GM23248 (cell line): ENCODE data around the gene CFAP100.

ENCODE experiments used
- EZH2 ChIP-seq: fragments of 200-600 bp; sonication (generic); IDR thresholded peaks from 2 replicates; pipeline ENCODE4 v1.6.1; 2018; ENCODE audit warnings: antibody characterized with exemption, mild to moderate bottlenecking; ENCODE audit not compliant: insufficient read depth, poor library complexity, severe bottlenecking
- EZH2phosphoT487 ChIP-seq: fragments of 200-600 bp; sonication (generic); IDR thresholded peaks from 2 replicates; pipeline ENCODE4 v1.6.1; 2018; ENCODE audit warnings: antibody characterized with exemption, moderate library complexity, mild to moderate bottlenecking, low read depth; ENCODE audit not compliant: insufficient read depth

GRCh38 chr3:126348308-126348920 lies 46.3 kb upstream of the CFAP100 start:
- TF ChIP-seq EZH2, result no peak
- TF ChIP-seq EZH2phosphoT487, result no peak
